Fibroblast of pulmonary artery (primary cell): ENCODE data around the gene KRT75.

Experiments
- DNase-seq: peaks from one replicate; pipeline ENCODE4 v3.0.0-alpha.2; 2010; ENCODE audit warnings: low read depth
- H3K4me3 ChIP-seq: replicated peaks from 2 replicates; pipeline ENCODE4 v1.5.1; 2011; ENCODE audit warnings: low read depth, mild to moderate bottlenecking, control low read depth, low read length, moderate library complexity
- CTCF ChIP-seq: IDR thresholded peaks from 2 replicates; pipeline ENCODE4 v1.5.1; 2011; ENCODE audit warnings: mild to moderate bottlenecking, control low read depth, low read length, inconsistent platforms; ENCODE audit errors: missing control alignments

Gene KRT75

GRCh38 chr12:52434081-52434733, at the start of gene KRT75:
Gene KRT75 (minus strand): TSS chr12:52434371. CDS start chr12:52434304, 67 bp downstream.
- no peak within 1 kb of the TSS for H3K4me3 ChIP-seq
- no peak for TF ChIP-seq CTCF
- DNase-seq: no peak

- no peak for DNase-seq
- TF ChIP-seq CTCF: no peak
- H3K4me3 ChIP-seq: no peak overlapping the region
Measured at GRCh38 chr12:52480073-52480472, 45.9 kb upstream of the KRT75 start.

- DNase-seq: no peak
- no peak overlapping the region for H3K4me3 ChIP-seq
- TF ChIP-seq CTCF: no peak
Measured at GRCh38 chr12:52477651-52478050, 43.5 kb upstream of the KRT75 start.

- TF ChIP-seq CTCF: no peak
- H3K4me3 ChIP-seq: no peak overlapping the region
- DNase-seq: no peak
Measured at GRCh38 chr12:52474212-52474611, 40.0 kb upstream of the KRT75 start.

- TF ChIP-seq CTCF: no peak
- no peak within 1 kb of the TSS for H3K4me3 ChIP-seq
- no peak for DNase-seq
Measured at GRCh38 chr12:52473768-52474167, 39.6 kb upstream of the KRT75 start, which contains the start of gene KRT6C. Gene KRT6C (minus strand): TSS chr12:52473805. CDS start chr12:52473737, 68 bp downstream.

GRCh38 chr12:52469853-52470252, 35.7 kb upstream of the KRT75 start:
- DNase-seq: no peak
- no peak for TF ChIP-seq CTCF
- no peak overlapping the region for H3K4me3 ChIP-seq

- H3K4me3 ChIP-seq: no peak overlapping the region
- no peak for TF ChIP-seq CTCF
- no peak for DNase-seq
Measured at GRCh38 chr12:52464897-52465296, 30.7 kb upstream of the KRT75 start.
